BLaER1 (cell line): ENCODE data around the gene WASHC3.

Source experiments
- H3K27ac ChIP-seq: shearing (Covaris generic); formaldehyde crosslinking; 2 replicates; pipeline ENCODE4 v1.8.1; 2022
- H3K27me3 ChIP-seq: shearing (Covaris generic); formaldehyde crosslinking; 2 replicates; pipeline ENCODE4 v1.8.1; 2022
- H3K36me3 ChIP-seq: shearing (Covaris generic); formaldehyde crosslinking; 2 replicates; pipeline ENCODE4 v1.8.1; 2022
- H3K4me1 ChIP-seq: shearing (Covaris generic); formaldehyde crosslinking; 2 replicates; pipeline ENCODE4 v1.8.1; 2022
- H3K4me2 ChIP-seq: shearing (Covaris generic); formaldehyde crosslinking; 2 replicates; pipeline ENCODE4 v1.8.1; 2022
- H3K4me3 ChIP-seq: shearing (Covaris generic); formaldehyde crosslinking; 2 replicates; pipeline ENCODE4 v1.8.1; 2022
- H3K9ac ChIP-seq: shearing (Covaris generic); formaldehyde crosslinking; 2 replicates; pipeline ENCODE4 v1.8.1; 2022
- H3K9me3 ChIP-seq: shearing (Covaris generic); formaldehyde crosslinking; 2 replicates; pipeline ENCODE4 v1.8.1; 2022
- H4K20me1 ChIP-seq: shearing (Covaris generic); formaldehyde crosslinking; 2 replicates; pipeline ENCODE4 v1.8.1; 2022
- Cebpa-rat ChIP-seq: shearing (Covaris generic); IDR thresholded peaks from 2 replicates; pipeline ENCODE4 v1.8.1; 2022

Gene WASHC3

GRCh38 chr12:101992091-101992490, 69.7 kb downstream of the WASHC3 start:
- Histone ChIP-seq H3K27ac (no peak overlapping the region), H3K27me3 (no peaks in the 10 kb centered on the region), H3K4me3 (no peak overlapping the region), H3K4me2 (no peak overlapping the region), H4K20me1 (no peaks in the 10 kb centered on the region), H3K4me1 (no peaks in the 10 kb centered on the region), H3K9ac (no peak overlapping the region), H3K9me3 (no peaks in the 10 kb centered on the region), H3K36me3 (no peaks in the 10 kb centered on the region)
- TF ChIP-seq Cebpa-rat: no peak

GRCh38 chr12:101982307-101982706, 79.5 kb downstream of the WASHC3 start:
- H3K27me3 ChIP-seq: no peaks in the 10 kb centered on the region
- H3K4me3 ChIP-seq: no peak overlapping the region
- no peak overlapping the region for H3K9ac ChIP-seq
- H3K4me1 ChIP-seq: no peaks in the 10 kb centered on the region
- H3K36me3 ChIP-seq: no peaks in the 10 kb centered on the region
- no peak for TF ChIP-seq Cebpa-rat
- no peaks in the 10 kb centered on the region for H4K20me1 ChIP-seq
- no peaks in the 10 kb centered on the region for H3K9me3 ChIP-seq
- H3K4me2 ChIP-seq: no peak overlapping the region
- no peak overlapping the region for H3K27ac ChIP-seq

- no peaks in the 10 kb centered on the region for H4K20me1 ChIP-seq
- H3K4me3 ChIP-seq: no peak overlapping the region
- H3K4me1 ChIP-seq: no peaks in the 10 kb centered on the region
- no peak for TF ChIP-seq Cebpa-rat
- H3K27me3 ChIP-seq: no peaks in the 10 kb centered on the region
- no peak overlapping the region for H3K4me2 ChIP-seq
- no peak overlapping the region for H3K27ac ChIP-seq
- no peaks in the 10 kb centered on the region for H3K36me3 ChIP-seq
- H3K9me3 ChIP-seq: no peaks in the 10 kb centered on the region
- no peak overlapping the region for H3K9ac ChIP-seq
Observed at GRCh38 chr12:101981868-101982267, 79.9 kb downstream of the WASHC3 start.

- no peaks in the 10 kb centered on the region for H4K20me1 ChIP-seq
- H3K4me1 ChIP-seq: peaks cover 11% of the 10 kb centered on the region
- TF ChIP-seq Cebpa-rat: no peak
- H3K9ac ChIP-seq: no peak overlapping the region
- H3K27ac ChIP-seq: no peak overlapping the region
- H3K27me3 ChIP-seq: no peaks in the 10 kb centered on the region
- H3K36me3 ChIP-seq: no peaks in the 10 kb centered on the region
- no peak overlapping the region for H3K4me3 ChIP-seq
- no peaks in the 10 kb centered on the region for H3K9me3 ChIP-seq
- H3K4me2 ChIP-seq: no peak overlapping the region
Observed at GRCh38 chr12:101968770-101969169, 93.0 kb downstream of the WASHC3 start.

- peak overlapping the region; percentile 11; the same call in 1 of the 2 replicates for H3K27ac ChIP-seq
- H3K27me3 ChIP-seq: no peaks in the 10 kb centered on the region
- no peak for TF ChIP-seq Cebpa-rat
Observed at GRCh38 chr12:101967506-101967905, 94.3 kb downstream of the WASHC3 start.

GRCh38 chr12:101966496-101966895, 95.3 kb downstream of the WASHC3 start:
- H3K27ac ChIP-seq: no peak overlapping the region
- TF ChIP-seq Cebpa-rat: no peak

More at GRCh38 chr12:101967506-101967905, 94.3 kb downstream of the WASHC3 start:
- no peak overlapping the region for H3K9ac ChIP-seq
- H3K9me3 ChIP-seq: no peaks in the 10 kb centered on the region
- no peak overlapping the region for H3K4me3 ChIP-seq
- H4K20me1 ChIP-seq: no peaks in the 10 kb centered on the region
- no peaks in the 10 kb centered on the region for H3K36me3 ChIP-seq
- H3K4me2 ChIP-seq: peak overlapping the region; percentile 57
- peaks cover 11% of the 10 kb centered on the region for H3K4me1 ChIP-seq

GRCh38 chr12:101963697-101964096, 98.1 kb downstream of the WASHC3 start:
- H3K36me3 ChIP-seq: no peaks in the 10 kb centered on the region
- no peak for TF ChIP-seq Cebpa-rat

More at GRCh38 chr12:101966496-101966895, 95.3 kb downstream of the WASHC3 start:
- Histone ChIP-seq H3K4me3 (no peak overlapping the region), H4K20me1 (no peaks in the 10 kb centered on the region), H3K4me2 (no peak overlapping the region), H3K36me3 (no peaks in the 10 kb centered on the region), H3K4me1 (peaks cover 11% of the 10 kb centered on the region), H3K9ac (no peak overlapping the region), H3K9me3 (no peaks in the 10 kb centered on the region), H3K27me3 (no peaks in the 10 kb centered on the region)

More at GRCh38 chr12:101963697-101964096, 98.1 kb downstream of the WASHC3 start:
- Histone ChIP-seq H3K4me1 (peaks cover 11% of the 10 kb centered on the region), H3K27ac (no peak overlapping the region), H3K27me3 (no peaks in the 10 kb centered on the region), H4K20me1 (no peaks in the 10 kb centered on the region), H3K9ac (no peak overlapping the region), H3K9me3 (peaks cover 6% of the 10 kb centered on the region), H3K4me2 (no peak overlapping the region), H3K4me3 (no peak overlapping the region)
